GM15510 (cell line): Measurements from ENCODE around the gene LHFPL6.

Source experiments
- POLR2A ChIP-seq: IDR thresholded peaks from 3 replicates; pipeline ENCODE4 v1.6.1; 2011; ENCODE audit warnings: borderline replicate concordance; ENCODE audit not compliant: insufficient read length; ENCODE audit errors: extremely low read depth

LHFPL6 gene

DNA sequence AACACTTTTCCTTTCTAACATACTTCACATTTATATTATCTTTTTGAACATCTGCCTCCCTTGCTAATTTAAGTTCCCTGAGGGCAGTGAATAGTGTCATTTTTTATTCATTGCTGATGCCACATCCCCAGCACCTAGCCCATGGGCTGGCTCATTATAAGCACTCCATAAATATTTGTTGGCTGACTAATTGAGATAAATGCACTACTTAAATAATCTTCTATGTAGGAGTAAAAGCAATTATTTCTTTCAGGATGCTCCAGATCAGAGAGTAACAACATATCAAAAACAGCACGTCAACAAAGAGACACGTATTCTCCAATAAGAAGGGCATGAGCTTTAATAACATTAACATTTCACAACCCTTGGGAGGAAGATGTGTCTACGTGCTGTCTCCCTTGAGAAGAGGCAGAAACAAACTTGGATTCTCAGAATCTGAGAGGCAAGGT, 228.2 kb downstream of the LHFPL6 start:
- TF ChIP-seq POLR2A = no peak

DNA sequence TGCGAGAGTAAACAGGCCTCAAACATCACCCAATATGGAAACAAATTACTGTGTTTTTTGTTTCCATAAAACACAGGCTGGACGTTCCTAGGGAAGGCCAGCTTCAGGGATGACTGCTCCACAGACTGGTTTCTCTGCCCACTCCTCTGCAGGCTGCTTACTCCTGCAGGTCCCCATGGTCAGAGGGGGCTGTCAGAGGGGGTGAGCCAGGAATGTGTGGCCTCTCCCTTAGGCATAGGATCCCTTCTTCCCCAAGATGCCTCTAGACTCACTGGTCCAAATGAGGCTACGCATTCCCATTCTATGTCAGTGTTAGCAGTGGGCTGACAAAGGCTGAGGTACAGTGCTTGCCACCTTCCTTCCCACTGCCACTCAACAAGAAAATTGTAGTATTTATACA, 229.8 kb downstream of the LHFPL6 start:
- no peak for TF ChIP-seq POLR2A

DNA sequence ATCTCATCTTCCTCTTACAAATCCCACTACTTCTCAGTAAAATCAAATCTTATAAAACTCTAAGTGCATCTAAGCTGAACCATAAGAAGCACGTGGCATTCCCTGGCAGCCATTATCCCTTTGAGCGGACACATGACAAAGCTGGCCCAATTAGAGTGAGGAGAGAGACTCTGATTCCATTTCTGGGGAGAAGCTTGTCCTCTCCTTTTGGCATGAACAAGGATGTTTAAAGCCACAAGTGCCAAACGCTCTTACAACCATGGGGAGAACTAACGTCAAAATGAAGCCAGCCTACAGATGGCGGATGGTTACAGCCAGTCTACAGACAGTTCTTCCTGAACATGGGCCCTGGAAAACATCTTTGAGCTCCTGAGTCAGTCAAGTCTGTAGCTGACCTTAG, 231.3 kb downstream of the LHFPL6 start:
- TF ChIP-seq POLR2A = no peak

DNA sequence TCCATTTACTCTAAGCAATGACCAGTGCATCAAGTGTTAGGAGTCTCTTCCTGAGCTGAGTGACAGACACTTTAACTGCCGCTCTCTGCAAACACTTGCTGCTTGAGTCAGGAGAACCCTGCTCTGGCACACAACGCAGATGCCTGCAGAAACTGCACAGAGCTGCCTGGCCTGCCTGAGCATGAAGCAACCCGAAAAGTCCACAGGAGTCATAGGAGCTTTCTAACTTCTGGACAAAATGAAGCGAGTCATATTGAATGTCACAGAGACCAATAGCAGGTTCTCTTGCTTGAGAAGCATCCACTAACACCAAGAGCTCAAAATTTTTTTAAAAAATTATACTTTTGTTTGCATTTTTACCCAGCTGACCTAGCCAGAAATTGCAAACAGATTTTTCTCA, 232.4 kb downstream of the LHFPL6 start:
- TF ChIP-seq POLR2A = no peak

DNA sequence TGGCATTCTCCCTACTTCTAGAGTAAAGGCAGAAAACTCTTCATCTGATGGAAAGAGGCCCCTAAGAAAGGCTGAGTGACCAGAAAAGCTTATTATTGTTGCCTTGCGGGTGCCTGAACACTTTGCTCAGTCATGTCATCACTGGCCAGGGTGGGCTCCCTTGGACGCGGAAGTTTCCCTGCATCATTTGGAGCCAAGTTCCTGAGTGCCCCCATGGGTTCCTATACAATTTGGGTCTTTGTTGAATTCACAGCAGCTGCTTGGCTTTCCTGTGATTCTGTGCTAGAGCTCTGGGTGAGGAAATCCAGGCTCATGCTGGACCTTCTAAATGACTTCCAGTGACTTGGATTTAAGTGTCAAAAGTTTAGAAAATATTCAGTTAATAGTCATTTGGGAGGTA, 232.9 kb downstream of the LHFPL6 start:
- no peak for TF ChIP-seq POLR2A

DNA sequence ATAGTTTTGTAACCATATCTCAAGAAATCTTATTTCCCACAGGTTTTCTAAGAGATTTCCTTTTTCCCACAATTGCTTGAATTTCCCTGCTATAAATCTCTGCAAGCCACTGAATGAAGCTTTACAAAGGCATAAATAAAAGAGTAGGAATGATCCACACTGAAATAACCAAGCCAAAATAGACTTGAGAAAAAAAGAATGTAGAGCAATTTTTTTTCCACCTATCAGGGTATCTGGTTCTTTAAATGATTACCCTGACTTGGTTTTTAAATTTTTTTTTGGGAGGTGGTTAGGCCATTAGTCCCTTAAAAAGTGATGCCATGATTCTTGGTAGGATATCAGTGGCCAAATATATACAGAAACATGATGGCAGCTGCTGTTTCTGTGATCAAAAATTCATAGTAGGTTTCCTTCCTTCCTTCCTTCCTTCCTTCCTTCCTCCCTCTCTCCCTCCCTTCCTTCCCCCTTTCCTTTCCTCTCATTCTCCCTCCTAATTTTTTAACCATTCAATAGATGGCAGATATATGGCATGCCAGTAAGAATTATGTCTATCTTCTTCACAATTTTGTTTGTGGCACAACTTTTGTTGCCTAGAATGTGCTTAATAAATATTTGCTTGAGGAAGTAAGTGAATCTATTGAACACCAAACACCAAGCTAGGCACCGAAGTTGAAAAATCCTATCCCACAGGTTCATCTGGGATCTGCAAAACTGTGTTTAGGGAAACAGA, 233.7 kb downstream of the LHFPL6 start:
- no peak for TF ChIP-seq POLR2A

DNA sequence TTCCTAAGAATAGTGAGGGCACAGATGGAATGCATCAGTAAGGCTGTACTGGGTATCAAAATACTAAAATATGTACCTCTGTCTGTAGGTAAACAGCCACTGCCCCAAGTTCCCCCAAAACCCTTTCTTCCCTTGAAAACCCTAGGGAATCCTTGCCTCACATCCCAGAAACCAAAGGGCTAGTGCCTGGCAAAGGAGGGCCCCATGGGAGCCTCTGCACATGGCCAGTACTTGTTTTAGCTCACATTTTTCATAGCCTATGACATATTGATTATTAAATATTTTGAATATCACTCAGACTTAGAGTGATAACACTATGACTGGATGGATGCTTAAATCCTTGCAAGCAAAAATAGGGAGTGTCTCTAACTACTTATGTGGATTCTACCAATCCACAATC, 237.1 kb downstream of the LHFPL6 start:
- no peak for TF ChIP-seq POLR2A

DNA sequence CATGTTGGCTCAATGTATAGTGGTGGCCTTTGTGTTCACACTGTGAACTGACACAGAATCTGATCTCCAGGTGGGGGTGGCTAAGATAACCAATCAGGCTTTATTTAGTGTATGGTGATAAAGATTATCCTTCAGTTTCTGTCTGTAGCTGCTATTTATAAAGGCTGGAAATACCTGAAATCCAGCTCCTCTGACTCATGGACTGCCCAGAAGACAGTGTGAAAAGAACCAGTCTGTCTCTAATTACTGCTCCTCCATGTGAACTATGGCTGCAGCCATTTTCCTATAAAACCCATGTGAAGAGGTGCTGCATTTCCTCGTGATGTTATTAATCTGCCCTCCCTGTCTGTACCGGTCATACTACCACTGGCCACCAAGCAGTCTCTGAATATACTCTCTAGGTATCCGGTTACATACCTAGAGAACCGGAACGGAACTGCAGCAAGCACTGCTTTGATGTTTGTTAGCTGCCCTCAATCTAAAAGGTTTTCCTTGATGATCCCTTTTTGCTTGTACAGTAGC, 238.0 kb downstream of the LHFPL6 start:
- no peak for TF ChIP-seq POLR2A

DNA sequence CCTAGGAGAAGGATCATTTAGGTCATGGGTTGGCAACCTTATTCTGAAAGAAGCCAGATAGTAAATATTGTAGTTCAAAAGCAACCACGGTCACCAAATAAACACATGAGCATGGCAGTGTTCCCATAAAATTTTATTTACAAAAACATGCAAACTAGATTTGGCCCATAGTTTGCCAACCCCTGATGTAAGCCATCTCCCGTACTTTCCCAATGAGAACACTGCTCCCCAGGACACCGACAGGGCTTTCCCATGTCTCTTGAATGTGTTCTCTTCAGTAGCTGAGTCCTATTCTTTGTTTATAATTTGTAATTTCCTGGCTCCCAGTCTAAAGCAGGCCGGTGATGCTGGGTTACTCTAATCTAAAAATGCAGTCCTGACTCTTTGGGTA, 239.6 kb downstream of the LHFPL6 start:
- no peak for TF ChIP-seq POLR2A

DNA sequence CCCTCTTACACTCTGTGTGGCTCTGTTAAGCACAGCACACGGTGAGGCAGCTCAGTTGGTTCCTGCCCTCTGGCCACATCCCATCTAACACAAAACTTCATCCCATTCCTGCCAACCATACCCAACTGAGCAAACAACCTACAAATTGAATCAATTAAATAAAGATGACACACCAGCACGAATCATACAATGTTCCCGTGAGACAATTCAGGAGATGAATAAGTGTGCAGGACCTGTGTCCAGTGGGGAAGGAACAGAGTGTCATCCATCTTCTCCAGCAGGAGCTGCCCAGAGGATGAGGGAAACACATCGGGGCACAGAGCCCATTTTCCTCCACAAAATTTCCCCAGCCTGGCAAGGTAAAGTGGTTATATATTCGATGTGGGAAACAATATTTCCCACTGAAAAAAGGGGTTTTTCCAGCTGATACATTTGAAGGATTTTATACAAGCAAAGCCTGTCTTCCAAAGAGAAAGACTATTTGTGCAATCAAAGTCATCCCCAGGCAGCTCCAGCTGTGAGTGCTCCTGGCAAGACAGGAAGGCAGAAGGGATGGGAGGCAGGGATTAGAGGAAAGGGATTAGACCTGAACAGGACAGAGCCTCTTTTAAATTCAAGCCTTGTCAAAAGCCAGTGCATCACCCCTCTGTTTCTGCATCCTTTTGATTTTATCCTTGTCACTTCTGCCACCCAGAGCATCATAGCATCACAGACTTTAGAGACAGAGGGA, 240.2 kb downstream of the LHFPL6 start:
- TF ChIP-seq POLR2A = no peak

DNA sequence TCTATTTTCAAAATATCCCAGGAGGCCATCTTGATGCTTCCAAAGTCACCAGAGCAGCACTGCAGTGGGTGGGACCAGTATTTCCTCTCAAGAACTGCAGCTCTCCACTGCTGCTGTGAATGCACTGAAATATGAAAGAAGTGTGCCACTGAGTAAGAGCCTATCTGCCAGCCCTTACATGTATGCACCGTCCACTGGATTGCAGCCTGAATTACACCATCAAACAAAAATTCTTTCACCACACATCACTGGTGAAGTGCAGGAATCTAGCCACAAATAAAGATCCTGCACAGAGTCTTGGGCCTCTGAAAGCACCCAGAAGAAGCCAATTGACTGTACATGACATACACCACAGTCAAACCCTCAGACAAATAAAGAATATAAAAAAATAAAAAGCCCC, 249.0 kb downstream of the LHFPL6 start:
- no peak for TF ChIP-seq POLR2A

DNA sequence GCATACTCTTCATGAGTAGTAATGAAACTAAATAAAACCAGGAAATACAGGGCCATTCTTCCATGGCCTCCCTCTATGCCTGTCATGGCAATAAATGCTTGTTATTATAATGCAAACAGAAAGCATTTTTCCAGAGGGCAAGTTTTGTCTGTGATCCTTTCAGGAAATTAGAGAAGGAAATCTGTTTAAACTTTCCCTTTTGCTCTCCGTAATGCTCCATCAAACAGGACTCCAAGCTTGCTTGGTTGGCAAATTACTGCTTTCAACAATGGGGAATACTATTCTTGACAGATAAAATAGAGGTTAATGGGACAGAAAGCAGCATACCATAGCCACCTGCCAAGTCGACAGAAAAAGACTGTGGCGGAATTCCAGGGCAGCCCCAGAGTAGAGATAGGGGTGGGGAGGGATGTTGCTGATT, 252.5 kb downstream of the LHFPL6 start:
- no peak for TF ChIP-seq POLR2A

DNA sequence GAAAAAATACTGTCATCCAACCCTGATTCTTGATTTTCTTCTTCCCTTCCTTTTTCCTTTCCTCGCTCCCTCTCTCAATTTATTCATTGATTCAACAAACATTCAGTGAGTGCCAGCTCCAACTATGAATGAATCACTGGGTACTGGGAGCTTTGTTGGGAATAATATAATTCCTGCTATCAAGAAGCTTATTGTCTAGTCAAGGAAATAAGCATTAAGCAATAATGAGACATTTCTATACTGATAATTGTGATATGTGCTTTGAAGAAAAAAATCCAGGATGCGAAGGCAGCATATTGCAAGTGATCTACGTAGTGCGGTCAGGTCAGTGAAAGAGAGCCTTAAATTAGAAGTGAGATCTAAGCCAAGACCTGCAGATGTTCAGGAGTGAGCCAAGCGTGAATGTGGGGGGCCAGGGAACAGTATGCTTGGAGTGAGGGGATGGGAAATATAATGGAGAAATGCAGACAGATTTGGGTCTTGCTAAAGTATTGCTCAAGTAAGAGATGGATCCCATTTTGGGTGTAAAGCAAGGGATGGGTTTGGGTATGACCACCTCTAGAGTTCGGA, 253.5 kb downstream of the LHFPL6 start:
- no peak for TF ChIP-seq POLR2A

DNA sequence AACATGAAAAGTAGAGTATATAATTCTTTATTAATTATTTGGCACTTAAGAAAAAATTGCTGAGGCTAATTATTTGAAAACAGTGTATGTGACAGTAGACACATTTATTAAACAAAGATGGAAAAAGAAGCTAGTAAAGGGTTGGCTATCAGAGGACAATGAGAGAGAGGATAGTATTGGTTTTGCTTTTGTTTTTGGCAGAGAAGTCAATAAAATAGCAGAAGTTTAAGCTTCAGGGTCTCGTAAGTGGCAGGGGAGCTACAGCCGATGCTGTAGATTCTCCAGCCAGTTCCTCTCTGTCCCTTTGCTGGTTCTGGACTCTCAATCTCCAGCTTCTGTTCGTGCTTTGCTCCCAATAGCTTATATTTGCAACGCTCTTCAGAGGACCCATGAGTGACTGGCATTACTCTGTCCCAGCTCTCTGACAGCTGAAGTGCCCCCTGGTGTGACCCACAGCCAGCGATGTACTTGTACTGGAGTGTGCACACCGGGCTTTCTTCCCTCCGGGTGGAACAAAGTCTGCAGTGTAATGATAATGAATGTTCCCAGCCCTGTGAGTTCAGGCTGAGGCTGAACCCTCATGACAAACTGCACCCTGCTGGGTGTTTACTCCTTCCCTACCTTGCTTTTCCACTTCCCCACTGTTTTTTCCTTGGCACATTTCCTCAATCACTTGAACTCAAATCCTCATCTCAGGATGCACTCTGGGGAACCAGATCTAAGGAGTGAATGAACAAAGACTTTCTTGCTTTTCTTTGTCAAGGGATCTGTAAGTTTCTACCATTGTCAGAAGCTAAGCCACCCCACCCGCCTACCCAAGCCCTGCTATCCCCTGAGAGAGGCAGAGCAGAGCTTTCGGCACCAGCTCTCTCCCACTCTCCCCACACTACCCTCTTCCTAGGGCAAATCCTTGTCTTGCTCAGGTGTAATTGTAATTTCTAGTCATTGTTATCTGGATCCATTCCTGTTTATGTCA, 254.8 kb downstream of the LHFPL6 start:
- no peak for TF ChIP-seq POLR2A

DNA sequence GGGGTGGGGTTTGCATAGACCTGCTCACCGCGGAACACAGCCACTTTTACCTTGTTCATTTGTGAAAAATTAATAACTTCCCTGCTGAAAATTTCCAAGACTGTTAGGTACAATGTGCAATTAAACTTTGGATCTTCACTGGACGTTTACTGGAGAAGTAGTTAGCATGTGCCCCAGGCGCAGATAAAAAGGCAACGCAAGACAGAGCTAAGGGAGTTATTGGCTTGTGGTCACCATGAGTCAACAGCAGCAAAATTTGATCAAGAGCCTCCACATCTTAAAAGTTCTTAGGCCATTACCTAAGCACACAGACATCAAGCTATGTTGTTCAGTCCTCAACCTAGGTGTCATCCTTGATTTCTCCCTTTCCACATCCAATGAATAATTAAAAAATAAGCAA, 257.0 kb downstream of the LHFPL6 start:
- TF ChIP-seq POLR2A = no peak

DNA sequence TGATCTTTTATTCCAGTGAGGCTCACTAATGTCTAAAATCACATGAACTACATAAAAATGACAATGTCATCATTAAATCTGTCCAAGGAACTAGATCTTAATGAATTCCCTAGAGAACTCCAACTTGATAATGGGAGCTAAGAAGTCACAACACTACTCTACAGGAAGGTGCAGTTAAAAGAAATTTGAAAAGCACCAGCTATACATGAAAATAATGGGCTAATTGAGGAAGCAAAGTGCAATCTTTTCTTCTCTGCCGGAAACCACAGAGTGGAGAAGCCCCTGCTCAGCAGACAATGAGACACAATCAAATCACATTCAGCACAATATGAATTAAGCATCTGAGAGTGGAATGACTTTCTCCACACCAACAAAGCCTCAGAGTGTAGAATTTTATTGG, 261.7 kb downstream of the LHFPL6 start:
- TF ChIP-seq POLR2A = no peak

DNA sequence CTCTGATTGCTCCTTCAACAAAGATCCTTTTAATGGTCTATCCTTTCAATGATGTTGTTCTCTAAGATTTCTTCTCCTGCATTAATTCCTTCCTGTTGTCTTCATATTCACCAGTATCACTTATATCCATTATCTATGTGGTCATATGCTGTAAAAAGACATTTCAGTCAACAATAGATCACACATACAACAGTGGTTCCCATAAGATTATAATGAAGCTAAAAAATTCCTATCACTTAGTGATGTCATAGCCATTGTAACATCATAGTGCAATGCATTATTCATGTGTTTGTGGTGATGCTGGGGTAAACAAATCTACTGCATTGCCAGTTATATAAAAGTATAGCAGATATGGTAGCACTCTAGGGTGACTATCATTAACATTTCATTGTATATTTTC, 266.1 kb downstream of the LHFPL6 start:
- TF ChIP-seq POLR2A = no peak
